Colonic mucosa (tissue), 4 donors: Measurements from ENCODE around the gene SRL. TPM values are rescaled to one million over a fixed set of nuclear protein-coding genes. Genes with fewer than 3 reads are reported as not detected.

Source experiments
- DNase-seq: peaks from one replicate; pipeline ENCODE4 v3.0.0-alpha.2; 2020
- H3K27ac ChIP-seq: fragments of 200-600 bp; one replicate; pipeline ENCODE4 v1.8.0; 2021
- H3K27me3 ChIP-seq: fragments of 200-600 bp; one replicate; pipeline ENCODE4 v1.8.0; 2021
- H3K36me3 ChIP-seq: fragments of 200-600 bp; one replicate; pipeline ENCODE4 v1.8.0; 2021
- H3K4me1 ChIP-seq: fragments of 200-600 bp; one replicate; pipeline ENCODE4 v1.8.0; 2021; ENCODE audit warnings: mild to moderate bottlenecking
- H3K4me3 ChIP-seq: fragments of 200-600 bp; one replicate; pipeline ENCODE4 v1.8.0; 2021
- H3K9ac ChIP-seq, 2 donors: one replicate each; pipeline ENCODE4 v1.7.0; 2013; ENCODE audit warnings: control low read depth in 2 of 2, low read depth in 2 of 2, low read length in 2 of 2
- H3K9me3 ChIP-seq: fragments of 200-600 bp; one replicate; pipeline ENCODE4 v1.8.0; 2021
- intact Hi-C: fragments of 100-400 bp; cut with DNase I; formaldehyde crosslinking; loops from one replicate; pipeline ENCODE4 v1.14.1; 2022
- total RNA-seq, 2 donors: library from RNA; stranded (reverse); fragmentation: NEBNext Ultra II Directional in 1 of 2; extraction: Animal tissue kit (Norgen Biotek cat#: 25700) in 1 of 2; gene quantifications; one replicate each; pipeline ENCODE4 v1.2.1, GENCODE V29; 2021
- TF ChIP-seq, protein P1 (sequence below): fragments of 200-600 bp; IDR thresholded peaks from one replicate; pipeline ENCODE4 v1.8.0; 2022; ENCODE audit warnings: antibody characterized with exemption, mild to moderate bottlenecking
- donor health status: healthy.
- donor health status: DM: no; HTN: no; CAD: no.
- donor health status: DM: no; HTN: no; CAD: no.

The SRL gene
- total RNA-seq, 2 donors from 2014 or later = 0.49 to 0.82 TPM

DNA sequence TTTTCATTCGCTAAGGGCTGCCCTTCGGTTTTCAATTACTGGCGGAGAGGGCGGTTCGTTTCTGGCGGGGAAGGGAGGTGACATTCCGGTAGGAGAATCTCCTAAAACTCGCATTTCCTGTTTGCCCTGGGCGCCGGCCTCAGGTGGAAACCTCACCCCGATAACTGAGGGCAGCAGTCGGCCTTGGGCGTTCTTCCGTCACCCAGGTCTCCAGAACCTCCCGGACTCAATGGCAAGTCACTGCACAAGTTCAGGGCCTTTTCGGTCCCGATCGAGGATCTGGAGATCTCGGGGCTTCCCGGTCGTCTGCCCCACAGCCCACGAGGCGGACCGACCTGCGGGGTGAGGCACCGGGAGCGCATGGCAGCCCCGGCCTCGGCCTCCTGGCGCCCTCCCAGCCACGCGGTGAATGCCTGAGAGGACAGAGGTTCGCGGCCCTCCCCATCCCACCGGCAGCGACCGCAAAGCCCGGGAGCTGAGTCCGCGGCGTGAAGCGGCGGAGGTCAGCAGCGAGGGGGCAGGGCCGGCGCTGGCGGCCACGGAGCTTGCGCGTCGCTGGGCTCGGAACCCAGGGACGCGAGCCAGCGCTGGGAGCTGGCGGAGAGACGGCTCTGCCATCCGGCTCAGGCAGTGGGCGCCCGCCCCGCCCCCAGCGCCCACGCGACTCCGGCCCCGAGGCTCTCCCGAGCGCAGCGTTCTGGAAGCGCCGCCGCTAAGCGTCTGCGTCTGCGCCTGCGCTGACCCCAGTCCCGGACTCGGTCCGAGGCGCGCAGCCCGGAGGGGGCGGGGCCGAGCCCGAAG is 58.4 kb downstream of the SRL start:
- Histone ChIP-seq H3K27ac (peak overlapping the region; percentile 92), H3K9ac (peak overlapping the region; percentile 82 to 92), H3K4me1 (no peaks in the 10 kb centered on the region), H3K27me3 (no peaks in the 10 kb centered on the region), H3K36me3 (no peaks in the 10 kb centered on the region), H3K9me3 (no peaks in the 10 kb centered on the region), H3K4me3 (peak overlapping the region; percentile 75)
- intact Hi-C loops = loop anchor here (5.0 to 10.0 kb wide), 2 partner anchors 61 to 199 kb away; no protein-coding TSS in a partner anchor
- TF ChIP-seq, protein P1, sequence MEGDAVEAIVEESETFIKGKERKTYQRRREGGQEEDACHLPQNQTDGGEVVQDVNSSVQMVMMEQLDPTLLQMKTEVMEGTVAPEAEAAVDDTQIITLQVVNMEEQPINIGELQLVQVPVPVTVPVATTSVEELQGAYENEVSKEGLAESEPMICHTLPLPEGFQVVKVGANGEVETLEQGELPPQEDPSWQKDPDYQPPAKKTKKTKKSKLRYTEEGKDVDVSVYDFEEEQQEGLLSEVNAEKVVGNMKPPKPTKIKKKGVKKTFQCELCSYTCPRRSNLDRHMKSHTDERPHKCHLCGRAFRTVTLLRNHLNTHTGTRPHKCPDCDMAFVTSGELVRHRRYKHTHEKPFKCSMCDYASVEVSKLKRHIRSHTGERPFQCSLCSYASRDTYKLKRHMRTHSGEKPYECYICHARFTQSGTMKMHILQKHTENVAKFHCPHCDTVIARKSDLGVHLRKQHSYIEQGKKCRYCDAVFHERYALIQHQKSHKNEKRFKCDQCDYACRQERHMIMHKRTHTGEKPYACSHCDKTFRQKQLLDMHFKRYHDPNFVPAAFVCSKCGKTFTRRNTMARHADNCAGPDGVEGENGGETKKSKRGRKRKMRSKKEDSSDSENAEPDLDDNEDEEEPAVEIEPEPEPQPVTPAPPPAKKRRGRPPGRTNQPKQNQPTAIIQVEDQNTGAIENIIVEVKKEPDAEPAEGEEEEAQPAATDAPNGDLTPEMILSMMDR = no peak
- DNase-seq = peak; percentile 91

DNA sequence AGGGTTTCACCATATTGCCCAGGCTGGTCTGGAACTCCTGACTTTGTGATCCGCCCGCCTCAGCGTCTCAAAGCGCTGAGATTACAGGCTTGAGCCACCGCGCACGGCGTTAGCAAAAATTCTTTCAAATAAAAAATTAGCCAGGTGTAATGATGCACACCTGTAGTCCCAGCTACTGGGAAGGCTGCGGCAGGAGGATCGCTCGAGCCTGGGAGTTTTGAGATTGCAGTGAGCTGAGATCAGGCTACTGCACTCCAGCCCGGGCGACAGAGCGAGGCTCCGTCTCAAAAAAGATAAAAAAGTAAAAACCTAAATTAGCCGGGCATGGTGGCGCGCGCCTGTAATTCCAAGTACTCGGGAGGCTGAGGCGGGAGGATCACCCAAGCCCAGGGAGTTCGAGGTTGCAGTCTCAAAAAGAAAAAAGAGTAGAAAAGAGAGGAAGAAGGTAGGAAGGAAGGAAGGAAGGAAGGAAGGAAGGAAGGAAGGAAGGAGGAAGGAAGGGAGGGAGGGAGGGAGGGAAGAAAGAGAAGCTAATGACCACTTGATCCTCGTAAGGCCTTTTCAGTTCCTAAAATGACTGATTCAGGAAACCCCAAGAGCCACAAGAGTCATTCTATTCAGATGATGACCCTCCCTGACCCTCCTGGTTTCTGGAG is 59.2 kb downstream of the SRL start:
- Histone ChIP-seq H3K4me3 (peak overlapping the region; percentile 75), H3K27ac (peak overlapping the region; percentile 92), H3K9ac (peak overlapping the region; percentile 82 to 92), H3K9me3 (no peaks in the 10 kb centered on the region), H3K27me3 (no peaks in the 10 kb centered on the region), H3K4me1 (no peaks in the 10 kb centered on the region), H3K36me3 (no peaks in the 10 kb centered on the region)
- TF ChIP-seq, protein P1 = no peak
- DNase-seq = no peak
- intact Hi-C loops = loop anchor here (5.0 to 10.0 kb wide), 2 partner anchors 60 to 198 kb away; no protein-coding TSS in a partner anchor

DNA sequence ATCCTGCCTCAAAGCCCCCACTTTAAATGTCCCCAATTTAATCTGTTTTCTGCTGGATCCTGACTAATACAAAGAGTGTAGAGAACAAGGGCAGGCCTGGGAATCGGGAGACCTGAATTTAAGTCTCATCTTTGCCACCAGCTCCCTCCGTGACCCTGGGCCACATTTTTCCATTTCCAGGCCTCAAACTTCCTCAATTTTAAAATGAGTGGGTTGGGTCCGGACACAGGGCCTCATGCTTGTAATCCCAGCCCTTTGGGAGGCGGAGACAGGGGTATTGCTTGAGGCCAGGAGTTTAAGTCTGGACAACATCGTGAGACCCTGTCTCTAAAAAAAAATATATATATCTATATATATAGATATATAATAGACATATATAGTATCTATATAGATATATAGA is 61.4 kb downstream of the SRL start:
- Histone ChIP-seq H3K4me1 (no peaks in the 10 kb centered on the region), H3K27me3 (no peaks in the 10 kb centered on the region), H3K9me3 (no peaks in the 10 kb centered on the region), H3K36me3 (no peaks in the 10 kb centered on the region), H3K4me3 (no peak overlapping the region), H3K9ac (no peak overlapping the region), H3K27ac (no peak overlapping the region)
- no peak for DNase-seq
- TF ChIP-seq, protein P1 = no peak
- intact Hi-C loops = loop anchor here (5.0 to 10.0 kb wide), 2 partner anchors 58 to 196 kb away; no protein-coding TSS in a partner anchor

DNA sequence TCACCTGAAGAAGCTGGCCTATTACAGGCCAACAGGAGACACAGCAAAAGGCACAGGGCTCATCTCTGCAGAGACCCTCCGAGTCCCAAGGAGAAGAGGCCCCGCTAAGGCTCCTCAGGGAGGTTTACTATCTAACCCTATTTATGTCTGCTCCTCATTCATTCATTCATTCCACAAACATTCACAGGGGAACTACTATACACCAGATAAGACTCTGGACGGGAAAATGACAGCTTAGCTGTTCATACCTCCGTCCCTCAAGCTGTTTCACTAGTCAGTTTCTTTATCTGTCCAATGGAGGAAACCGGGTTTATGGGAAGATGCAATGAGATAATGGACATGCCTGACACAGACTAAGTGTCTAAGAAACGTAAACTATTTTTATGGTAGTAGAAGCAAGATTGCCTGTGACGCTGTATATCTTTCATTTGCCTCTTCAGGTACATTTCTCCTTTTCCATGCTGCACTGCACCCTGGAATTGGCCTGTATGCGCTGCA is 62.1 kb downstream of the SRL start:
- no peaks in the 10 kb centered on the region for H3K36me3 ChIP-seq
- no peak overlapping the region for H3K4me3 ChIP-seq
- no peak overlapping the region for H3K27ac ChIP-seq
- no peaks in the 10 kb centered on the region for H3K4me1 ChIP-seq
- no peaks in the 10 kb centered on the region for H3K27me3 ChIP-seq
- no peaks in the 10 kb centered on the region for H3K9me3 ChIP-seq
- TF ChIP-seq, protein P1 = no peak
- intact Hi-C loops = loop anchor here (5.0 to 10.0 kb wide), 2 partner anchors 58 to 195 kb away; no protein-coding TSS in a partner anchor
- no peak overlapping the region for H3K9ac ChIP-seq
- DNase-seq = no peak

DNA sequence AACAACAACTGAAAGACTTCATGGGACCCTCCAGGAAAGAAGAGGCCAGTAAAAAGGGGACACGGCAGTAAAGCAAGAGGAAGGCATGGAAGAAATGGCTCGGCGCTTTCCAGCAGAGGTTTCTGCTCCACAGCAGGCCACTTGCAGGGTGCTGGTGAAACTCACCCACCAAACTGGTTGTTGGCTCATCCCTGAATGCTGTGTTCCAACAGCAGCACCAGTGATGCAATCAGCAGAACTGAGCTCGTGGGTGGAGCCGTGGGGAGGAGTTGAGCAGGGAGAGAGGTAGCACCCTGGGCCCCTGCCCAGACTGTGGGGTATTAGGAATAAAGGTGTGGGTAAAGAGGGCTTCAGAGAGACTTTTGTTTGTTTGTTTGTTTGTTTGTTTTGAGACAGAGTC is 62.9 kb downstream of the SRL start:
- H3K36me3 ChIP-seq = no peaks in the 10 kb centered on the region
- intact Hi-C loops = no loop called here
- H3K4me3 ChIP-seq = no peak overlapping the region
- no peaks in the 10 kb centered on the region for H3K4me1 ChIP-seq
- no peak overlapping the region for H3K9ac ChIP-seq
- no peaks in the 10 kb centered on the region for H3K27me3 ChIP-seq
- no peaks in the 10 kb centered on the region for H3K9me3 ChIP-seq
- no peak overlapping the region for H3K27ac ChIP-seq
- TF ChIP-seq, protein P1 = no peak
- DNase-seq = no peak
